Liver (tissue), 1 donor: ENCODE data around the gene ROBO4.

Experiments used
- YY1 ChIP-seq: IDR thresholded peaks from 2 replicates; pipeline ENCODE4 v1.6.1; 2016; ENCODE audit warnings: antibody characterized with exemption, mild to moderate bottlenecking
- TF ChIP-seq, protein P1 (sequence below): IDR thresholded peaks from 2 replicates; pipeline ENCODE4 v1.6.1; 2016; ENCODE audit warnings: antibody characterized with exemption, mild to moderate bottlenecking

DNA sequence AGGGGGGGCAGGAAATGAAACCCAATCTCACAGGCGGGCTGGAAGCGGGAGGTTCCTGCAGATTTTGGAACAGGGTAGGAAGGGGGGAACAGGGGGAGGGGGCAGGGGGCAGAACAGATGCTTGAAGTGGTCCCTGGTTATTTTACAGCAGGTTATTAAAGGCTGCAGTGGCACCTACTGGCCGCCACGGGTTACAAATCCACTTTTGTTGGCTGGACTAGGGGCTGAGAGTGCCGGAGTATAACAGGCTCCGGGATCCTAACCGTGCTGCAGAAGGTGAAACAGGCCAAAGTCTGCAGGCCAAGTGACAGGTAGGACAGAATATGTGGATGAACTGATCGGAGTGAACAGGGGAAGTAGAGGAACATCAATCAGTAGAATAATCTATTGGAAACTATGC lies 30.0 kb downstream of the ROBO4 start:
- no peak for TF ChIP-seq YY1
- TF ChIP-seq, protein P1, sequence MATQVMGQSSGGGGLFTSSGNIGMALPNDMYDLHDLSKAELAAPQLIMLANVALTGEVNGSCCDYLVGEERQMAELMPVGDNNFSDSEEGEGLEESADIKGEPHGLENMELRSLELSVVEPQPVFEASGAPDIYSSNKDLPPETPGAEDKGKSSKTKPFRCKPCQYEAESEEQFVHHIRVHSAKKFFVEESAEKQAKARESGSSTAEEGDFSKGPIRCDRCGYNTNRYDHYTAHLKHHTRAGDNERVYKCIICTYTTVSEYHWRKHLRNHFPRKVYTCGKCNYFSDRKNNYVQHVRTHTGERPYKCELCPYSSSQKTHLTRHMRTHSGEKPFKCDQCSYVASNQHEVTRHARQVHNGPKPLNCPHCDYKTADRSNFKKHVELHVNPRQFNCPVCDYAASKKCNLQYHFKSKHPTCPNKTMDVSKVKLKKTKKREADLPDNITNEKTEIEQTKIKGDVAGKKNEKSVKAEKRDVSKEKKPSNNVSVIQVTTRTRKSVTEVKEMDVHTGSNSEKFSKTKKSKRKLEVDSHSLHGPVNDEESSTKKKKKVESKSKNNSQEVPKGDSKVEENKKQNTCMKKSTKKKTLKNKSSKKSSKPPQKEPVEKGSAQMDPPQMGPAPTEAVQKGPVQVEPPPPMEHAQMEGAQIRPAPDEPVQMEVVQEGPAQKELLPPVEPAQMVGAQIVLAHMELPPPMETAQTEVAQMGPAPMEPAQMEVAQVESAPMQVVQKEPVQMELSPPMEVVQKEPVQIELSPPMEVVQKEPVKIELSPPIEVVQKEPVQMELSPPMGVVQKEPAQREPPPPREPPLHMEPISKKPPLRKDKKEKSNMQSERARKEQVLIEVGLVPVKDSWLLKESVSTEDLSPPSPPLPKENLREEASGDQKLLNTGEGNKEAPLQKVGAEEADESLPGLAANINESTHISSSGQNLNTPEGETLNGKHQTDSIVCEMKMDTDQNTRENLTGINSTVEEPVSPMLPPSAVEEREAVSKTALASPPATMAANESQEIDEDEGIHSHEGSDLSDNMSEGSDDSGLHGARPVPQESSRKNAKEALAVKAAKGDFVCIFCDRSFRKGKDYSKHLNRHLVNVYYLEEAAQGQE, result no peak
